ENCODE data around the gene CERS4.
"Not testable (repeated sequence)": the region's sequence is repeated elsewhere in the genome, so short reads cannot be mapped to it uniquely, and the experiment has no call there.

DNA sequence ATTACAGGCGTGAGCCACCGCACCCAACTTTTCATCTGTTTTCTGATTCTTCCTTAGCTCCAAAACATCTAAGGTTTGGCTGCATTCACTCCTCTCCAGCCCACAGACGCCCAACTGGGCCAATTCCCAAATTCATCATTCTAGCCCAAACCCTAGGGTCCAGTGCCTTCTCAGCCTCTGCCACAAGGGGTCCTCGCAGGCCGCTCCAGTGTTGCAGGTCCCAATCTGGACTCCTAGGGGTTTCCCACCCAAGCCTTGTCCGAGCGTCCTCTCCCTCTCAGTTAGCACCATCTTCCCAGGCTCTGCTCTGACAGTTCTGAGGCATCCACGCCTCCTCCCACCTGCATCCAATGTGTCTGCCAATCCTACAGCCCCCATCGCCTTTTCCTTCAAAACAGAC, 82.2 kb downstream of the CERS4 start:
- TF ChIP-seq, protein P1, sequence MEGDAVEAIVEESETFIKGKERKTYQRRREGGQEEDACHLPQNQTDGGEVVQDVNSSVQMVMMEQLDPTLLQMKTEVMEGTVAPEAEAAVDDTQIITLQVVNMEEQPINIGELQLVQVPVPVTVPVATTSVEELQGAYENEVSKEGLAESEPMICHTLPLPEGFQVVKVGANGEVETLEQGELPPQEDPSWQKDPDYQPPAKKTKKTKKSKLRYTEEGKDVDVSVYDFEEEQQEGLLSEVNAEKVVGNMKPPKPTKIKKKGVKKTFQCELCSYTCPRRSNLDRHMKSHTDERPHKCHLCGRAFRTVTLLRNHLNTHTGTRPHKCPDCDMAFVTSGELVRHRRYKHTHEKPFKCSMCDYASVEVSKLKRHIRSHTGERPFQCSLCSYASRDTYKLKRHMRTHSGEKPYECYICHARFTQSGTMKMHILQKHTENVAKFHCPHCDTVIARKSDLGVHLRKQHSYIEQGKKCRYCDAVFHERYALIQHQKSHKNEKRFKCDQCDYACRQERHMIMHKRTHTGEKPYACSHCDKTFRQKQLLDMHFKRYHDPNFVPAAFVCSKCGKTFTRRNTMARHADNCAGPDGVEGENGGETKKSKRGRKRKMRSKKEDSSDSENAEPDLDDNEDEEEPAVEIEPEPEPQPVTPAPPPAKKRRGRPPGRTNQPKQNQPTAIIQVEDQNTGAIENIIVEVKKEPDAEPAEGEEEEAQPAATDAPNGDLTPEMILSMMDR (IDR thresholded peaks at IDR 0.05; ENCODE audit: low read depth, low read length): not testable (repeated sequence)
- TF ChIP-seq POLR2A (IDR thresholded peaks at IDR 0.05; ENCODE audit: extremely low read depth, insufficient read length): not testable (repeated sequence)
- TF ChIP-seq, protein P2, sequence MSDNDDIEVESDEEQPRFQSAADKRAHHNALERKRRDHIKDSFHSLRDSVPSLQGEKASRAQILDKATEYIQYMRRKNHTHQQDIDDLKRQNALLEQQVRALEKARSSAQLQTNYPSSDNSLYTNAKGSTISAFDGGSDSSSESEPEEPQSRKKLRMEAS (IDR thresholded peaks at IDR 0.05; ENCODE audit: low read depth, low read length): not testable (repeated sequence)

All from NB4 (cell line).